AG04449 (cell line): ENCODE results near the gene YY1.
"Not testable (repeated sequence)": the region's sequence is repeated elsewhere in the genome, so short reads cannot be mapped to it uniquely, and the experiment has no call there.

Experiments used
- CTCF ChIA-PET: fragments of 350-600 bp; formaldehyde crosslinking; extraction: SDS; loops from one replicate; lab custom pipeline; 2021; ENCODE audit warnings: antibody characterized with exemption; lab: Yijun Ruan, JAX
- POLR2A ChIA-PET: fragments of 400-600, 350-600 bp; formaldehyde crosslinking; extraction: SDS; loops from one replicate; lab custom pipeline; 2020; ENCODE audit warnings: antibody characterized with exemption, inconsistent platforms; lab: Yijun Ruan, JAX
- DNase-seq: peaks from one replicate; pipeline ENCODE4 v3.0.0-alpha.2; 2010; ENCODE audit warnings: low read depth, low spot score
- H3K4me3 ChIP-seq: 2 replicates; pipeline ENCODE4 v1.5.1; 2011; ENCODE audit warnings: low read depth, mild to moderate bottlenecking, control low read depth, low read length
- TF ChIP-seq, protein P1 (sequence below): IDR thresholded peaks from one replicate; pipeline ENCODE4 v1.5.1; 2011; ENCODE audit warnings: mild to moderate bottlenecking, moderate library complexity, low read length, control low read depth, inconsistent platforms; ENCODE audit not compliant: insufficient read depth; ENCODE audit errors: missing control alignments

Gene YY1

DNA sequence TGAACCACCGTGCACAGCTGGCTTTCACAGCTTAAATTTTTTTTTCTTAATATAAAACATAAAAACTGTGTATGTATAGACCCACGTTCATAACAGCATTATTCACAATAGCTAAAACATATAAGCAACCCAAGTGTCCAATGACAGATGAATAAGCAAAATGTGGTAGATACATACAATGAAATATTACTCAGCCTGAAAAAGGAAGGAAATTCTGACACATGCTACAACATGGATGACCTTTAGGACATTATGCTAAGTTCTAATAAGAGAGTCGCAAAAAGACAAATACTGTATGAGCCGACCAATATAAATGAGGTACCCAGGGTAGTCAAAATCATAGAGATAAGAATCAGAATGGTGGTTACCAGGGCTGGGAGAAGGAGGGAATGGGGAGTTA is 13.8 kb upstream of the YY1 start:
- H3K4me3 ChIP-seq: no peak overlapping the region
- TF ChIP-seq, protein P1, sequence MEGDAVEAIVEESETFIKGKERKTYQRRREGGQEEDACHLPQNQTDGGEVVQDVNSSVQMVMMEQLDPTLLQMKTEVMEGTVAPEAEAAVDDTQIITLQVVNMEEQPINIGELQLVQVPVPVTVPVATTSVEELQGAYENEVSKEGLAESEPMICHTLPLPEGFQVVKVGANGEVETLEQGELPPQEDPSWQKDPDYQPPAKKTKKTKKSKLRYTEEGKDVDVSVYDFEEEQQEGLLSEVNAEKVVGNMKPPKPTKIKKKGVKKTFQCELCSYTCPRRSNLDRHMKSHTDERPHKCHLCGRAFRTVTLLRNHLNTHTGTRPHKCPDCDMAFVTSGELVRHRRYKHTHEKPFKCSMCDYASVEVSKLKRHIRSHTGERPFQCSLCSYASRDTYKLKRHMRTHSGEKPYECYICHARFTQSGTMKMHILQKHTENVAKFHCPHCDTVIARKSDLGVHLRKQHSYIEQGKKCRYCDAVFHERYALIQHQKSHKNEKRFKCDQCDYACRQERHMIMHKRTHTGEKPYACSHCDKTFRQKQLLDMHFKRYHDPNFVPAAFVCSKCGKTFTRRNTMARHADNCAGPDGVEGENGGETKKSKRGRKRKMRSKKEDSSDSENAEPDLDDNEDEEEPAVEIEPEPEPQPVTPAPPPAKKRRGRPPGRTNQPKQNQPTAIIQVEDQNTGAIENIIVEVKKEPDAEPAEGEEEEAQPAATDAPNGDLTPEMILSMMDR: no peak
- POLR2A ChIA-PET: no interaction called here
- CTCF ChIA-PET: interaction anchor here (0.8 to 6.6 kb wide), 4 partner anchors 10 to 32 kb away, joined by 4 to 53 read pairs (median 4); no protein-coding TSS in a partner anchor
- no peak for DNase-seq

DNA sequence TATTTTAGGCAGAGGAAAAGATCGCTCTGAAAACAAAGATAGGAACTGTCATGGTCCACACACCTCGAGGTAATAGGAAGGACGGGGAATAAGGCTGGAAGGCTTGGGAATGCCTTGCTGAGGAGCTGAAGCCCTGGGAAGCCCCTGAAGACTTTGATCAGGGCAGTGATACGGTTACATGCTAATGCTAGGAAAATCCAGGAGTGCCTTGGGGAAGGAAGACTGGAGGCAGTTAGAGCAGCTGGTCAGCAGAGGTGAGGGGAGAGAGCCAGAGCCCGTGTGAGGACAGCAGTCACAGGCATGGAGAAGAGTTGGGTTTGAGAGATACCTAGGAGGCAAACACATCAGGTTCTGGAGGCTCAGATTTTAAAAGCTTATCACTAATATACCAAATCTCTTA is 8.6 kb upstream of the YY1 start:
- H3K4me3 ChIP-seq: no peak overlapping the region

DNA sequence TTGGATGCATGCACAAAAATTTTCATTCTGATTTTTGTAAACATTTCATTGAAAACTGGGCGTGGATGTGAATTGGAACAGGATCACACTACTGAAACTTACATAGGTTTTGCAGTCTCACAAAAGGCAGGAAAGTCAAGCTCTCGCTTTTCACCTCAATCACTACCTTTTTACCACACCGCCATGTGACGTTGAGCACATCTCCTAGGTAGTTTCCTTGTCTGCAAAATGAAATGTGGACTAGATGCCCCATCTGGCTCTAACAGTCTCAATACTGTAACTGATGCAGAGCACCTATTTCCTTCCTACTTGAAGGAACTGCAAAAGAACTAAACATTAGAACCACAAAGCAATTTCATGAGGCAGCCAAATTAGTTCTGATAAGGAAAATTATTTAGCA is 4.4 kb upstream of the YY1 start:
- TF ChIP-seq, protein P1: no peak
- no peak for DNase-seq
- H3K4me3 ChIP-seq: no peak overlapping the region
- ChIA-PET POLR2A (no interaction called here), CTCF (interaction anchor here (1.6 to 7.5 kb wide), 2 partner anchors 12 to 42 kb away, joined by 5 to 53 read pairs; no protein-coding TSS in a partner anchor)

More for the DNA sequence above, 8.6 kb upstream of the YY1 start:
- ChIA-PET POLR2A (no interaction called here), CTCF (interaction anchor here (1.0 to 2.1 kb wide), 3 partner anchors 7 to 23 kb away, joined by 3 to 9 read pairs (median 4); no protein-coding TSS in a partner anchor)
- no peak for DNase-seq
- TF ChIP-seq, protein P1: no peak

DNA sequence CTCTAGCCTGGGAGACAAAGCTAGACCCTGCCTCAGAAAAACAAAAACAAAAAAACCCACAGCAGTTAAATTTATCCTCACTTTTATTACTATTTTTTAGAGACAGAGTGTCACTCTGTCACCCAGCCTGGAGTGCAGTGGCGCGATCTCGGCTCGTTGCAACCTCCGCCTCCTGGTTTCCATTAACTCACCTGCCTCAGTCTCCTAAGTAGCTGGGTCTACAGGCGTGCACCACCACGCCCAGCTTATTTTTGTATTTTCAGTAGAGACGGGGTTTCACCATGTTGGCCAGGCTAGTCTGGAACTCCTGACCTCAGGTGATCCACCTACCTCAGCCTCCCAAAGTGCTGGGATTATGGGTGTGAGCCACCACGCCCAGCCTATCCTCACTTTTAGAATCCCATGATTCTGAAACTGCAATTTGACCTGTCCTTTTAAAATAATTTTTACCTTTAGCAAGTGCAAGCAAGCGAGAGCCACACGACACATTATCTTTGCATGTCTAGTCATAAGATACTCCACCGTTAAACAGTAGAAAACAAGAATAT is 2.6 kb upstream of the YY1 start:
- CTCF ChIA-PET: interaction anchor here (0.6 to 7.5 kb wide), 5 partner anchors 8 to 253 kb away, joined by 3 to 53 read pairs (median 3); no protein-coding TSS in a partner anchor
- POLR2A ChIA-PET, DNase-seq, H3K4me3 ChIP-seq: not testable (repeated sequence)

DNA sequence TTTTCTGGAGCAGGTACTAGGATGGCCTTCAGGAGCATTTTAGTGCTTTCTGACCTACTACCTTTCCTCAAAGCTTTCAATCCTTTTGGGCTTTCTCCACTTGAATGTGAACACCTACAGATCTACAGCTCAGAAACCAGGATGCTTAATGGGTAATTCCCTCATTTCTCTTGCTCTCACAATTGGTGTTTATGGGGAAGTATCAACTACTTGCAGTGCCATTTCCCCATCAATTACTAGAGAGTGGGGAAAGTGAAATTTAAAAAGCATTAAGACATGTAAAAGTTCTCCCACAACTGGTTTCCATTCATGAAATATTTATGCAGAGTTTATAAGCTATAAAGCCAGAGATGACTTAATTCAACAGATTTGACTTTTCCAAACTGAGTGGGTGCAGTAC is 2.1 kb upstream of the YY1 start:
- POLR2A ChIA-PET: no interaction called here
- CTCF ChIA-PET: interaction anchor here (0.6 to 7.5 kb wide), 5 partner anchors 8 to 254 kb away, joined by 3 to 53 read pairs (median 3); no protein-coding TSS in a partner anchor
- H3K4me3 ChIP-seq: peak overlapping the region; percentile 77
- no peak for DNase-seq
- TF ChIP-seq, protein P1: no peak

DNA sequence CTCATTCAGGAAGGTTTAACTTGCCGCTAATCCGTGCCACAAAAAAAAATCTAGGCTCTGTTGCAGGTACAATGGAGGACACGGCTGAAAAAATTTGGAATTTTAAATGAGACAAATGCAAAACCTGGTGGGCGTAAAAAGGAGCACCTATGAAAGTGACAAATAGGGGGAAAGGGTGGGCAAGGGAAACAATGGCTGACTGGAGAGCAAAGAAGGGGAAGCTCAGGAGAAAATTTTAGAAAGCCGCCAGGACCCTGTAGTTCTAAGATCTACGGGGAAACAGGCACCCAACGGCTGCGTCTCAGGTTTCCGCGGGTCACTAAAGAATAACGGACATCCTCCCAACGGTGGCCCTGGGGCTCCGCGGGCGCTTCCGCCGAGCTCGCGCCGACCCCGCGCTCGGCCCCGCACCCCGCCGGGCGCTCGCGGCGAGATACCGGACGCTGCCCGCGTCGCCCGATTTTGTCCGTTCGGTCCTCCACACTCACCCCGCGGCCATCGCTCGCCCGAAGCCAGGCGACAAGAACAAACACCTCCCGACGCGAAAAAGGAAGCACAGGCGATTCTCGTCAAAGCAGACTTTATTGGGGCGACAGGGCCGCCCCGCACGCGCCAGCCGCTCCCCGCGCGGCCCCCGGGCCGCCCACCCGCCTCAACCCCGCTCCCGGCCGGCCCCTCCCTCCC is 1.1 kb upstream of the YY1 start:
- POLR2A ChIA-PET: no interaction called here
- CTCF ChIA-PET: interaction anchor here (1.0 to 7.5 kb wide), 2 partner anchors 8 to 16 kb away, joined by 4 to 53 read pairs; no protein-coding TSS in a partner anchor
- DNase-seq: no peak
- TF ChIP-seq, protein P1: no peak
- peak overlapping the region; percentile 77 for H3K4me3 ChIP-seq
